Caco-2 (cell line): ENCODE data around the gene NOL6. TPM values are rescaled to one million over a fixed set of nuclear protein-coding genes. Genes with fewer than 3 reads are reported as not detected.
A peak's percentile ranks its signal among the peaks of the same experiment; 100 is the strongest.

Experiments
- BruUV-seq: library from RNA; stranded (reverse); fragments of 400-500 nt; replicated peaks from 2 replicates; lab custom pipeline; 2021; lab: Mats Ljungman, UMichigan
- CTCF ChIA-PET: fragments of 300-600 bp; sonication (Branson Sonifier 250); formaldehyde crosslinking; loops from one replicate; lab custom pipeline; 2022; ENCODE audit warnings: antibody characterized with exemption; lab: Charles Lee
- POLR2A ChIA-PET: fragments of 300-600 bp; sonication (Branson Sonifier 250); formaldehyde crosslinking; loops from one replicate; lab custom pipeline; 2022; ENCODE audit warnings: antibody characterized with exemption; lab: Charles Lee
- DNase-seq, 2 experiments: peaks; one replicate each; pipeline versions ENCODE4 v3.0.0 to v3.0.0-alpha.2; 2020 to 2022
- H3K27me3 ChIP-seq: replicated peaks from 2 replicates; pipeline ENCODE4 v1.6.0; 2011; ENCODE audit warnings: low read length; ENCODE audit not compliant: control insufficient read depth, insufficient read depth
- H3K36me3 ChIP-seq: 2 replicates; pipeline ENCODE4 v1.5.1; 2011; ENCODE audit warnings: low read length; ENCODE audit not compliant: control insufficient read depth, insufficient read depth
- H3K4me1 ChIP-seq: fragments of 250-450 bp; sonication (Bioruptor Pico); 2 replicates; pipeline ENCODE4 v1.5.1; 2020; ENCODE audit warnings: mild to moderate bottlenecking
- H3K4me3 ChIP-seq: 2 replicates; pipeline ENCODE4 v1.5.1; 2011; ENCODE audit warnings: low read depth, mild to moderate bottlenecking, control low read depth, low read length
- H3K9me3 ChIP-seq: fragments of 250-450 bp; sonication (Bioruptor Pico); 2 replicates; pipeline ENCODE4 v1.5.1; 2020; ENCODE audit warnings: mild to moderate bottlenecking, moderate library complexity
- H3K27ac Mint-ChIP-seq: one replicate; pipeline ENCODE4 v1.8.0; 2022; ENCODE audit warnings: mixed read lengths; ENCODE audit not compliant: unreplicated experiment
- H3K27me3 Mint-ChIP-seq: one replicate; pipeline ENCODE4 v1.8.0; 2022; ENCODE audit warnings: mixed read lengths; ENCODE audit not compliant: insufficient read depth, unreplicated experiment
- H3K36me3 Mint-ChIP-seq: one replicate; pipeline ENCODE4 v1.8.0; 2022; ENCODE audit warnings: mild to moderate bottlenecking, mixed read lengths; ENCODE audit not compliant: insufficient read depth, unreplicated experiment
- H3K4me1 Mint-ChIP-seq: one replicate; pipeline ENCODE4 v1.8.0; 2022; ENCODE audit warnings: low read depth, mixed read lengths; ENCODE audit not compliant: unreplicated experiment
- H3K4me3 Mint-ChIP-seq: one replicate; pipeline ENCODE4 v1.8.0; 2022; ENCODE audit warnings: mild to moderate bottlenecking, moderate library complexity, mixed read lengths; ENCODE audit not compliant: unreplicated experiment
- H3K9me3 Mint-ChIP-seq: one replicate; pipeline ENCODE4 v1.8.0; 2022; ENCODE audit warnings: mixed read lengths; ENCODE audit not compliant: unreplicated experiment
- CTCF ChIP-seq, 2 experiments: fragments of 200-600 bp in 1 of 2; IDR thresholded peaks; 1 replicate in 1 of 2; 2 replicates in 1 of 2; pipeline versions ENCODE4 v1.5.1 to v1.8.0; 2011 to 2022; ENCODE audit warnings: antibody characterized with exemption in 1 of 2, control low read depth in 1 of 2, inconsistent platforms in 1 of 2, low read depth in 1 of 2, low read length in 1 of 2, mild to moderate bottlenecking in 1 of 2, moderate library complexity in 1 of 2; ENCODE audit not compliant: insufficient read depth in 1 of 2, severe bottlenecking in 1 of 2, unreplicated experiment in 1 of 2
- intact Hi-C: fragments of 100-400 bp; cut with micrococcal nuclease; formaldehyde crosslinking; loops from one replicate; pipeline ENCODE4 v1.10.0; 2022; ENCODE audit not compliant: unreplicated experiment
- total RNA-seq: library from RNA; stranded (reverse); gene quantifications from 2 replicates; pipeline ENCODE4 v1.2.3, GENCODE V29; 2022

NOL6 gene
- total RNA-seq, 1 experiment from 2014 or later: 47.2 TPM

- peaks cover 59% of the 10 kb centered on the region for H3K4me1 ChIP-seq
- no peak overlapping the region for H3K4me3 Mint-ChIP-seq
- no peaks in the 10 kb centered on the region for H3K9me3 ChIP-seq
- no peaks in the 10 kb centered on the region for H3K27me3 ChIP-seq
- no peak for DNase-seq
- peak overlapping the region; percentile 34 for H3K27ac Mint-ChIP-seq
- intact Hi-C loops: no loop called here
- H3K4me1 Mint-ChIP-seq: peaks cover 51% of the 10 kb centered on the region
- no peaks in the 10 kb centered on the region for H3K9me3 Mint-ChIP-seq
- no peak for TF ChIP-seq CTCF (IDR thresholded peaks at IDR 0.05; ENCODE audit: insufficient read depth in 1 of 2, low read depth in 1 of 2, low read length in 1 of 2, severe bottlenecking in 1 of 2, unreplicated experiment in 1 of 2)
- no peaks in the 10 kb centered on the region for H3K36me3 ChIP-seq
- H3K27me3 Mint-ChIP-seq: no peaks in the 10 kb centered on the region
- no peak overlapping the region for H3K4me3 ChIP-seq
- H3K36me3 Mint-ChIP-seq: peaks cover 5% of the 10 kb centered on the region
- no TSS peak for BruUV-seq
- POLR2A ChIA-PET: interaction anchor here (0.6 kb wide), 1 partner anchor 10 kb away, joined by 4 read pairs; the partner anchor contains the start of gene AQP3
- CTCF ChIA-PET: interaction anchor here (1.7 kb wide), 1 partner anchor 16 kb away, joined by 5 read pairs; no protein-coding TSS in a partner anchor
Measured at GRCh38 chr9:33437205-33437604, 36.5 kb downstream of the NOL6 start.

- Histone ChIP-seq H3K9me3 (no peaks in the 10 kb centered on the region), H3K27me3 (no peaks in the 10 kb centered on the region), H3K36me3 (no peaks in the 10 kb centered on the region), H3K4me3 (no peak overlapping the region), H3K4me1 (peaks cover 59% of the 10 kb centered on the region)
- H3K4me3 Mint-ChIP-seq: no peak overlapping the region
- no peaks in the 10 kb centered on the region for H3K9me3 Mint-ChIP-seq
- peak; percentile 49 to 80 for DNase-seq
- intact Hi-C loops: no loop called here
- H3K36me3 Mint-ChIP-seq: no peaks in the 10 kb centered on the region
- BruUV-seq: no TSS peak
- H3K27me3 Mint-ChIP-seq: no peaks in the 10 kb centered on the region
- peaks cover 54% of the 10 kb centered on the region for H3K4me1 Mint-ChIP-seq
- TF ChIP-seq CTCF (IDR thresholded peaks at IDR 0.05; ENCODE audit: insufficient read depth in 1 of 2, low read depth in 1 of 2, low read length in 1 of 2, severe bottlenecking in 1 of 2, unreplicated experiment in 1 of 2): no peak
- POLR2A ChIA-PET: interaction anchor here (1.0 kb wide), 1 partner anchor 11 kb away, joined by 4 read pairs; the partner anchor contains the start of gene AQP3
- peak overlapping the region; percentile 34 for H3K27ac Mint-ChIP-seq
- CTCF ChIA-PET: interaction anchor here (1.7 kb wide), 1 partner anchor 17 kb away, joined by 5 read pairs; no protein-coding TSS in a partner anchor
Measured at GRCh38 chr9:33436445-33436844, 37.3 kb downstream of the NOL6 start.

GRCh38 chr9:33435821-33436277 is 37.9 kb downstream of the NOL6 start:
- peaks cover 56% of the 10 kb centered on the region for H3K4me1 Mint-ChIP-seq

More at GRCh38 chr9:33435821-33436277, 37.9 kb downstream of the NOL6 start:
- H3K4me3 Mint-ChIP-seq: no peak overlapping the region
- no peaks in the 10 kb centered on the region for H3K9me3 Mint-ChIP-seq
- no peaks in the 10 kb centered on the region for H3K36me3 Mint-ChIP-seq
- H3K4me3 ChIP-seq: no peak overlapping the region
- H3K27me3 Mint-ChIP-seq: no peaks in the 10 kb centered on the region
- POLR2A ChIA-PET: interaction anchor here (1.0 kb wide), 1 partner anchor 11 kb away, joined by 4 read pairs; the partner anchor contains the start of gene AQP3
- H3K36me3 ChIP-seq: no peaks in the 10 kb centered on the region
- peak overlapping the region; percentile 34 for H3K27ac Mint-ChIP-seq
- H3K27me3 ChIP-seq: no peaks in the 10 kb centered on the region
- DNase-seq: no peak
- CTCF ChIA-PET: no interaction called here
- intact Hi-C loops: no loop called here
- H3K9me3 ChIP-seq: no peaks in the 10 kb centered on the region
- BruUV-seq: no TSS peak
- no peak for TF ChIP-seq CTCF (IDR thresholded peaks at IDR 0.05; ENCODE audit: insufficient read depth in 1 of 2, low read depth in 1 of 2, low read length in 1 of 2, severe bottlenecking in 1 of 2, unreplicated experiment in 1 of 2)
- H3K4me1 ChIP-seq: peaks cover 59% of the 10 kb centered on the region
